Erythroblast (primary cell): ENCODE measurements around the gene CERT1.

Experiments used
- GATA1 ChIP-seq: IDR thresholded peaks from 2 replicates; pipeline ENCODE4 v1.6.1; 2011; ENCODE audit warnings: low read depth, mild to moderate bottlenecking, control low read depth, low read length, moderate library complexity
- POLR2A ChIP-seq: IDR thresholded peaks from 2 replicates; pipeline ENCODE4 v1.6.1; 2011; ENCODE audit warnings: mild to moderate bottlenecking, low read length

DNA sequence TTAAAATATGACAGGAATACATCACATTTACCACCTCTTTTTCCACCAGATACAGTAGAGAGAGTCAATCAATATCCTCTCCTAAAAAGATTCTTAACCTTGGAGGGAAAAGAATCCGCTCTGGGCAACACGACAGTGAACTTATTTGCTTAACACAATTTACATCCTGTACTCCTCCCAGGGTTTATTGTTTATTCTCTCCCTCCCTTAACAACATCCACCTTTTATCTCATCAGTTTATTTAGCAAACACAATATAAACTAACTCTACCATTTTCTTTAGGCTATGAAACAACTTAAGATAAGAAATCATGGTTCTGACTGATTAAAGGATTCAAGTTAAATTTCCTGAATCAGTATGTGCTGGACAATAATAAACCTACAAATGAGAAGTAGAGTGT, 50.9 kb downstream of the CERT1 start:
- TF ChIP-seq POLR2A: no peak
- TF ChIP-seq GATA1: no peak
